ENCODE measurements around the gene STT3B.

The STT3B gene

GRCh38 chr3:31670722-31671121 is 138.0 kb downstream of the STT3B start:
- in situ Hi-C loops (cut with MboI; ENCODE audit: low pct_unique_long_range_greater_than_20kb, low sequenced_read_pairs) = no loop called here
- no peak for DNase-seq

- no peak for DNase-seq
- in situ Hi-C loops (cut with MboI; ENCODE audit: low pct_unique_long_range_greater_than_20kb, low sequenced_read_pairs) = no loop called here
Measured at GRCh38 chr3:31671451-31671850, 138.7 kb downstream of the STT3B start.

- DNase-seq = no peak
- in situ Hi-C loops (cut with MboI; ENCODE audit: low pct_unique_long_range_greater_than_20kb, low sequenced_read_pairs) = no loop called here
Measured at GRCh38 chr3:31671976-31672375, 139.3 kb downstream of the STT3B start.

- in situ Hi-C loops (cut with MboI; ENCODE audit: low pct_unique_long_range_greater_than_20kb, low sequenced_read_pairs) = no loop called here
- DNase-seq = no peak
Measured at GRCh38 chr3:31673950-31674349, 141.2 kb downstream of the STT3B start.

GRCh38 chr3:31676556-31676955 is 143.8 kb downstream of the STT3B start:
- no peak for DNase-seq
- in situ Hi-C loops (cut with MboI; ENCODE audit: low pct_unique_long_range_greater_than_20kb, low sequenced_read_pairs) = no loop called here

GRCh38 chr3:31680072-31680870 is 147.5 kb downstream of the STT3B start:
- in situ Hi-C loops (cut with MboI; ENCODE audit: low pct_unique_long_range_greater_than_20kb, low sequenced_read_pairs) = no loop called here
- no peak for DNase-seq
